A673 (cell line): ENCODE measurements around the gene NOLC1. TPM values are rescaled to one million over a fixed set of nuclear protein-coding genes. Genes with fewer than 3 reads are reported as not detected.

Experiments used
- BruUV-seq: library from RNA; stranded (reverse); fragments of 400-500 nt; replicated peaks from 2 replicates; lab custom pipeline; 2021; lab: Mats Ljungman, UMichigan
- CTCF ChIA-PET: fragments of 300-600 bp; sonication (Branson Sonifier 250); formaldehyde crosslinking; loops from one replicate; lab custom pipeline; 2022; ENCODE audit warnings: antibody characterized with exemption; lab: Charles Lee
- POLR2A ChIA-PET: fragments of 300-600 bp; sonication (Branson Sonifier 250); formaldehyde crosslinking; loops from one replicate; lab custom pipeline; 2022; ENCODE audit warnings: antibody characterized with exemption; ENCODE audit not compliant: low non-redundant PET; lab: Charles Lee
- DNase-seq: peaks from one replicate; pipeline ENCODE4 v3.0.0-alpha.2; 2015; ENCODE audit warnings: low spot score
- H3K27ac ChIP-seq: fragments of 200-600 bp; sonication (generic); 2 replicates; pipeline ENCODE4 v1.5.1; 2016; ENCODE audit warnings: mixed run types, low read depth, mild to moderate bottlenecking, mixed read lengths, antibody characterized with exemption, low read length; ENCODE audit not compliant: poor library complexity, severe bottlenecking
- H3K27me3 ChIP-seq: fragments of 200-600 bp; sonication (generic); replicated peaks from 2 replicates; pipeline ENCODE4 v1.6.1; 2017; ENCODE audit warnings: mixed run types, low read depth, mild to moderate bottlenecking, mixed read lengths, antibody characterized with exemption, low read length; ENCODE audit not compliant: insufficient read depth, poor library complexity
- H3K36me3 ChIP-seq: fragments of 200-600 bp; sonication (generic); 2 replicates; pipeline ENCODE4 v1.6.1; 2016; ENCODE audit warnings: mixed run types, mild to moderate bottlenecking, mixed read lengths, antibody characterized with exemption, low read length; ENCODE audit not compliant: insufficient read depth, poor library complexity, severe bottlenecking
- H3K4me1 ChIP-seq: fragments of 200-600 bp; sonication (generic); 2 replicates; pipeline ENCODE4 v1.6.1; 2017; ENCODE audit warnings: mixed run types, mild to moderate bottlenecking, mixed read lengths, antibody characterized with exemption, low read length; ENCODE audit not compliant: insufficient read depth, poor library complexity, severe bottlenecking
- H3K4me3 ChIP-seq: fragments of 200-600 bp; sonication (generic); 2 replicates; pipeline ENCODE4 v1.5.1; 2016; ENCODE audit warnings: low read depth, mixed run types, mild to moderate bottlenecking, mixed read lengths, low read length; ENCODE audit not compliant: poor library complexity, severe bottlenecking
- H3K9me3 ChIP-seq: fragments of 200-600 bp; sonication (generic); 2 replicates; pipeline ENCODE4 v1.6.1; 2016; ENCODE audit warnings: mixed run types, low read depth, mild to moderate bottlenecking, mixed read lengths, antibody characterized with exemption, low read length; ENCODE audit not compliant: poor library complexity, severe bottlenecking
- CTCF ChIP-seq: fragments of 300-800, 200-600 bp; sonication (generic); conservative IDR thresholded peaks from 2 replicates; pipeline ENCODE4 v1.5.1; 2017; ENCODE audit warnings: low read depth, mild to moderate bottlenecking, antibody characterized with exemption, low read length, moderate library complexity, mixed read lengths
- EZH2 ChIP-seq: fragments of 200-600 bp; sonication (generic); IDR thresholded peaks from 2 replicates; pipeline ENCODE4 v1.6.1; 2017; ENCODE audit warnings: borderline replicate concordance, low read depth, mild to moderate bottlenecking, mixed read lengths, antibody characterized with exemption, low read length; ENCODE audit not compliant: poor library complexity, severe bottlenecking
- intact Hi-C: fragments of 100-400 bp; cut with micrococcal nuclease; formaldehyde crosslinking; loops from one replicate; pipeline ENCODE4 v1.10.0; 2022; ENCODE audit not compliant: unreplicated experiment
- total RNA-seq: library from RNA; stranded (reverse); gene quantifications from 2 replicates; pipeline ENCODE4 v1.2.3, GENCODE V29; 2021

NOLC1 gene
- total RNA-seq, 1 experiment from 2014 or later, result 225 TPM

GRCh38 chr10:102109166-102110116, 42.7 kb upstream of the NOLC1 start:
- no peak overlapping the region for H3K27ac ChIP-seq
- H3K4me1 ChIP-seq, result peaks cover 12% of the 10 kb centered on the region
- peaks cover 45% of the 10 kb centered on the region for H3K36me3 ChIP-seq
- ChIA-PET POLR2A (no interaction called here), CTCF (no interaction called here)
- intact Hi-C loops, result no loop called here
- no peak for DNase-seq
- TF ChIP-seq EZH2 (no peak), CTCF (no peak)
- no peaks in the 10 kb centered on the region for H3K9me3 ChIP-seq
- BruUV-seq, result no TSS peak
- no peaks in the 10 kb centered on the region for H3K27me3 ChIP-seq
- H3K4me3 ChIP-seq, result no peak overlapping the region

DNA sequence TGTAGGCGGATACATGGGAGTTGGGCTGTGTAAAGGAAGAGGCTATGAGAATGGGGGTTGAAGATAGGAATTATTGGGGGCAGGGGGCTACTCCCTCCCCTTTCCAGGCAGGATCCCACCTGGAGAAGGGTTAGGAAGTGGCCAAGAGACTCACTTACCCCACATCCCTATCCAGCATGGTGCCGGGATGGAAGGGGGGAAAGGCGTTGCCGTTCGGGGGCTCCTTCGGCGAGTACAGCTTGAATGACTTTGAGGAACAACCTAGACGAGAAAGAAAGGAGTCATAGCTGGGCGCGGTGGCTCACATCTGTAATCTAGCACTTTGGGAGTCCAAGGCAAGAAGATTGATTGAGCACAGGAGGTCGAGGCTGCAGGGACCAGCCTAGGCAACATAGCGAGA, 40.9 kb upstream of the NOLC1 start:
- ChIA-PET CTCF (interaction anchor here (0.7 kb wide), 1 partner anchor 11 kb away, joined by 3 read pairs; no protein-coding TSS in a partner anchor), POLR2A (interaction anchor here (0.6 kb wide), 1 partner anchor 271 kb away, joined by 3 read pairs; no protein-coding TSS in a partner anchor)
- H3K4me1 ChIP-seq, result peaks cover 25% of the 10 kb centered on the region
- intact Hi-C loops, result no loop called here
- no peaks in the 10 kb centered on the region for H3K9me3 ChIP-seq
- no peaks in the 10 kb centered on the region for H3K27me3 ChIP-seq
- TF ChIP-seq EZH2 (no peak), CTCF (no peak)
- no peak overlapping the region for H3K4me3 ChIP-seq
- H3K36me3 ChIP-seq, result peaks cover 42% of the 10 kb centered on the region
- BruUV-seq, result no TSS peak
- no peak overlapping the region for H3K27ac ChIP-seq
- DNase-seq, result no peak

DNA sequence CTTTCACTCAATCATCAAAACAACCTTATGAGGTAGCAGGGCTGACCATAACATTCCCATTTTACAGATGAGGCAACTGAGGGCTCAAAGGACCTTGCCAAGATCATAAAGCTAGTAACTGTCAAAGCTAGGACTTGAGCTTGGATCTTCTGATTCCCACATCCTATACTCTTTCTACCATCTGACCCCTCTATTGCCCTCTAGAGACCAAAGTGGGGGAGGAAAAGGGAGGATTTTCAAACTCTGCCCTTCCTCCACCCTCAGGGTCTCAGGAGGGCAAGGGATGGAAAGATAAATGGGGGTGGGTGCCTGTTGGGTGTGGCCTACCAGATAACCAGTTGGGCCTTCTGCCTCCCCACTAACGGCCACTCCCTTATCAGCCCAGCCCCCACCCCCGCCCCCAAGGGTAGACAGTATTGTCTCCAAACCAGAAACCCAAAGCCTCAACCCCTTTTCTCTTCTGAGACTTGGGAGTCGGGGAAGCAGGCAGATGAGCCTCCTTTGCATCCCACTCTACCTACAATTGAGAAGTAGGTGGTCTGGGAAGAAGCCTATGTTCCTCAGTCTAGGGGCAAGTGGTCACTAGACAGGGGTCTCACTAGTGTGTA, 39.9 kb upstream of the NOLC1 start:
- no peak overlapping the region for H3K27ac ChIP-seq
- CTCF ChIA-PET, result no interaction called here

More for the DNA sequence above, 39.9 kb upstream of the NOLC1 start:
- TF ChIP-seq CTCF (no peak), EZH2 (no peak)
- Histone ChIP-seq H3K4me1 (peaks cover 35% of the 10 kb centered on the region), H3K4me3 (peak overlapping the region; percentile 96), H3K9me3 (no peaks in the 10 kb centered on the region), H3K27me3 (no peaks in the 10 kb centered on the region), H3K36me3 (peaks cover 42% of the 10 kb centered on the region)
- peak; percentile 40 for DNase-seq
- intact Hi-C loops, result no loop called here
- BruUV-seq, result no TSS peak
- POLR2A ChIA-PET, result no interaction called here
